Colonic mucosa (tissue), 4 donors: Measurements from ENCODE around the gene HIF1A. TPM values are rescaled to one million over a fixed set of nuclear protein-coding genes. Genes with fewer than 3 reads are reported as not detected.

Source experiments
- DNase-seq: peaks from one replicate; pipeline ENCODE4 v3.0.0-alpha.2; 2020
- H3K27ac ChIP-seq: fragments of 200-600 bp; one replicate; pipeline ENCODE4 v1.8.0; 2021
- H3K27me3 ChIP-seq: fragments of 200-600 bp; one replicate; pipeline ENCODE4 v1.8.0; 2021
- H3K36me3 ChIP-seq: fragments of 200-600 bp; one replicate; pipeline ENCODE4 v1.8.0; 2021
- H3K4me1 ChIP-seq: fragments of 200-600 bp; one replicate; pipeline ENCODE4 v1.8.0; 2021; ENCODE audit warnings: mild to moderate bottlenecking
- H3K4me3 ChIP-seq: fragments of 200-600 bp; one replicate; pipeline ENCODE4 v1.8.0; 2021
- H3K9ac ChIP-seq, 2 donors: one replicate each; pipeline ENCODE4 v1.7.0; 2013; ENCODE audit warnings: control low read depth in 2 of 2, low read depth in 2 of 2, low read length in 2 of 2
- H3K9me3 ChIP-seq: fragments of 200-600 bp; one replicate; pipeline ENCODE4 v1.8.0; 2021
- intact Hi-C: fragments of 100-400 bp; cut with DNase I; formaldehyde crosslinking; loops from one replicate; pipeline ENCODE4 v1.14.1; 2022
- total RNA-seq, 2 donors: library from RNA; stranded (reverse); fragmentation: NEBNext Ultra II Directional in 1 of 2; extraction: Animal tissue kit (Norgen Biotek cat#: 25700) in 1 of 2; gene quantifications; one replicate each; pipeline ENCODE4 v1.2.1, GENCODE V29; 2021
- TF ChIP-seq, protein P1 (sequence below): fragments of 200-600 bp; IDR thresholded peaks from one replicate; pipeline ENCODE4 v1.8.0; 2022; ENCODE audit warnings: antibody characterized with exemption, mild to moderate bottlenecking
- donor health status: healthy.
- donor health status: DM: no; HTN: no; CAD: no.
- donor health status: DM: no; HTN: no; CAD: no.

Gene HIF1A
- total RNA-seq, 2 donors from 2014 or later = 99.1 to 128 TPM

- H3K9me3 ChIP-seq = no peaks in the 10 kb centered on the region
- H3K27me3 ChIP-seq = no peaks in the 10 kb centered on the region
- H3K4me3 ChIP-seq = no peak overlapping the region
- no peaks in the 10 kb centered on the region for H3K36me3 ChIP-seq
- peak overlapping the region; percentile 20 for H3K27ac ChIP-seq
- TF ChIP-seq, protein P1, sequence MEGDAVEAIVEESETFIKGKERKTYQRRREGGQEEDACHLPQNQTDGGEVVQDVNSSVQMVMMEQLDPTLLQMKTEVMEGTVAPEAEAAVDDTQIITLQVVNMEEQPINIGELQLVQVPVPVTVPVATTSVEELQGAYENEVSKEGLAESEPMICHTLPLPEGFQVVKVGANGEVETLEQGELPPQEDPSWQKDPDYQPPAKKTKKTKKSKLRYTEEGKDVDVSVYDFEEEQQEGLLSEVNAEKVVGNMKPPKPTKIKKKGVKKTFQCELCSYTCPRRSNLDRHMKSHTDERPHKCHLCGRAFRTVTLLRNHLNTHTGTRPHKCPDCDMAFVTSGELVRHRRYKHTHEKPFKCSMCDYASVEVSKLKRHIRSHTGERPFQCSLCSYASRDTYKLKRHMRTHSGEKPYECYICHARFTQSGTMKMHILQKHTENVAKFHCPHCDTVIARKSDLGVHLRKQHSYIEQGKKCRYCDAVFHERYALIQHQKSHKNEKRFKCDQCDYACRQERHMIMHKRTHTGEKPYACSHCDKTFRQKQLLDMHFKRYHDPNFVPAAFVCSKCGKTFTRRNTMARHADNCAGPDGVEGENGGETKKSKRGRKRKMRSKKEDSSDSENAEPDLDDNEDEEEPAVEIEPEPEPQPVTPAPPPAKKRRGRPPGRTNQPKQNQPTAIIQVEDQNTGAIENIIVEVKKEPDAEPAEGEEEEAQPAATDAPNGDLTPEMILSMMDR = no peak
- DNase-seq = no peak
- intact Hi-C loops = no loop called here
- no peak overlapping the region for H3K9ac ChIP-seq
- H3K4me1 ChIP-seq = no peaks in the 10 kb centered on the region
Observed at GRCh38 chr14:61719344-61720293, 24.3 kb downstream of the HIF1A start.

DNA sequence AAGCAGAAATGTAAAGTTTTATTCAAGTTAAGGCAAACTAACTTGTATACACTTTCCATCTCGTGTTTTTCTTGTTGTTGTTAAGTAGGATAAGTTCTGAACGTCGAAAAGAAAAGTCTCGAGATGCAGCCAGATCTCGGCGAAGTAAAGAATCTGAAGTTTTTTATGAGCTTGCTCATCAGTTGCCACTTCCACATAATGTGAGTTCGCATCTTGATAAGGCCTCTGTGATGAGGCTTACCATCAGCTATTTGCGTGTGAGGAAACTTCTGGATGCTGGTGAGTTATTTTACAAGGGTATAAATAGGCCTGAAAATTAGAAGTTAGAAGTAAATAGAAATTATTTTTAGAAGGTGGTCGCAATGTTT lies 25.0 kb downstream of the HIF1A start:
- intact Hi-C loops = no loop called here
- H3K4me1 ChIP-seq = no peaks in the 10 kb centered on the region

GRCh38 chr14:61720741-61721140 lies 25.4 kb downstream of the HIF1A start:
- Histone ChIP-seq H3K4me3 (no peak overlapping the region), H3K9ac (no peak overlapping the region), H3K27me3 (no peaks in the 10 kb centered on the region), H3K36me3 (no peaks in the 10 kb centered on the region), H3K4me1 (no peaks in the 10 kb centered on the region), H3K9me3 (no peaks in the 10 kb centered on the region), H3K27ac (no peak overlapping the region)
- no peak for DNase-seq
- intact Hi-C loops = no loop called here
- TF ChIP-seq, protein P1 = no peak

More for the DNA sequence above, 25.0 kb downstream of the HIF1A start:
- no peak overlapping the region for H3K27ac ChIP-seq
- H3K9me3 ChIP-seq = no peaks in the 10 kb centered on the region
- H3K36me3 ChIP-seq = no peaks in the 10 kb centered on the region
- no peak overlapping the region for H3K9ac ChIP-seq
- no peak for DNase-seq
- H3K27me3 ChIP-seq = no peaks in the 10 kb centered on the region
- TF ChIP-seq, protein P1 = no peak
- H3K4me3 ChIP-seq = no peak overlapping the region

- no peak overlapping the region for H3K9ac ChIP-seq
- intact Hi-C loops = no loop called here
- TF ChIP-seq, protein P1 = no peak
- no peak overlapping the region for H3K4me3 ChIP-seq
- H3K36me3 ChIP-seq = no peaks in the 10 kb centered on the region
- no peaks in the 10 kb centered on the region for H3K27me3 ChIP-seq
- H3K4me1 ChIP-seq = peaks cover 6% of the 10 kb centered on the region
- DNase-seq = no peak
- no peaks in the 10 kb centered on the region for H3K9me3 ChIP-seq
- H3K27ac ChIP-seq = no peak overlapping the region
Observed at GRCh38 chr14:61724133-61724532, 28.8 kb downstream of the HIF1A start.

GRCh38 chr14:61726778-61727658 lies 31.7 kb downstream of the HIF1A start:
- no peak overlapping the region for H3K27ac ChIP-seq
- H3K36me3 ChIP-seq = no peaks in the 10 kb centered on the region
- DNase-seq = no peak
- H3K4me3 ChIP-seq = no peak overlapping the region
- H3K9me3 ChIP-seq = no peaks in the 10 kb centered on the region
- H3K9ac ChIP-seq = no peak overlapping the region
- no peaks in the 10 kb centered on the region for H3K27me3 ChIP-seq
- TF ChIP-seq, protein P1 = no peak
- intact Hi-C loops = loop anchor here (5.0 kb wide), 1 partner anchor 110 kb away; no protein-coding TSS in a partner anchor
- H3K4me1 ChIP-seq = peaks cover 6% of the 10 kb centered on the region
